Cardiac muscle cell (in vitro differentiated cells and primary cell): ENCODE data around the gene MXD1. TPM values are rescaled to one million over a fixed set of nuclear protein-coding genes. Genes with fewer than 3 reads are reported as not detected.

ENCODE experiments used
- DNase-seq, 2 donors: peaks; one replicate each; pipeline versions ENCODE4 v3.0.0 to v3.0.0-alpha.2; 2010 to 2017; ENCODE audit warnings: low read depth in 1 of 2, low spot score in 1 of 2
- H3K27ac ChIP-seq: fragments of 200-600 bp; sonication (generic); 2 replicates; pipeline ENCODE4 v1.5.1; 2016
- H3K27me3 ChIP-seq: fragments of 200-600 bp; sonication (generic); 2 replicates; pipeline ENCODE4 v1.6.0; 2016; ENCODE audit warnings: control low read depth
- H3K36me3 ChIP-seq: fragments of 200-600 bp; sonication (generic); 2 replicates; pipeline ENCODE4 v1.5.1; 2016; ENCODE audit warnings: control low read depth
- H3K4me1 ChIP-seq: fragments of 200-600 bp; sonication (generic); 2 replicates; pipeline ENCODE4 v1.8.1; 2017; ENCODE audit warnings: low read depth, mild to moderate bottlenecking, mixed run types
- H3K4me3 ChIP-seq: fragments of 200-600 bp; sonication (generic); 2 replicates; pipeline ENCODE4 v1.5.1; 2016; ENCODE audit warnings: mild to moderate bottlenecking
- H3K9me3 ChIP-seq: fragments of 200-600 bp; sonication (generic); 2 replicates; pipeline ENCODE4 v1.5.1; 2017; ENCODE audit warnings: low read depth, mild to moderate bottlenecking, control low read depth
- polyA plus RNA-seq: library from polyadenylated mRNA; unstranded; fragments of >200 nt; fragmentation: Nextera tagmentation; extraction: Ambion mirVana; gene quantifications from 2 replicates; pipeline ENCODE4 v1.2.1, GENCODE V29; 2016
- total RNA-seq: library from RNA; depleted of rRNA; stranded (reverse); fragments of >200 nt; gene quantifications from 2 replicates; pipeline ENCODE4 v1.2.3, GENCODE V29; 2016
- TF ChIP-seq, protein P1 (sequence below): IDR thresholded peaks from 2 replicates; pipeline ENCODE4 v1.5.1; 2012; ENCODE audit warnings: low read depth, mild to moderate bottlenecking, low read length

The MXD1 gene
- total and polyA plus RNA-seq, 2 experiments from 2014 or later, result 3.6 to 6.5 TPM

GRCh38 chr2:69952336-69953115, 37.6 kb downstream of the MXD1 start:
- Histone ChIP-seq H3K36me3 (no peaks in the 10 kb centered on the region), H3K9me3 (no peaks in the 10 kb centered on the region), H3K27ac (no peak overlapping the region), H3K4me1 (no peaks in the 10 kb centered on the region), H3K4me3 (no peak overlapping the region), H3K27me3 (no peaks in the 10 kb centered on the region)
- no peak for DNase-seq
- TF ChIP-seq, protein P1, sequence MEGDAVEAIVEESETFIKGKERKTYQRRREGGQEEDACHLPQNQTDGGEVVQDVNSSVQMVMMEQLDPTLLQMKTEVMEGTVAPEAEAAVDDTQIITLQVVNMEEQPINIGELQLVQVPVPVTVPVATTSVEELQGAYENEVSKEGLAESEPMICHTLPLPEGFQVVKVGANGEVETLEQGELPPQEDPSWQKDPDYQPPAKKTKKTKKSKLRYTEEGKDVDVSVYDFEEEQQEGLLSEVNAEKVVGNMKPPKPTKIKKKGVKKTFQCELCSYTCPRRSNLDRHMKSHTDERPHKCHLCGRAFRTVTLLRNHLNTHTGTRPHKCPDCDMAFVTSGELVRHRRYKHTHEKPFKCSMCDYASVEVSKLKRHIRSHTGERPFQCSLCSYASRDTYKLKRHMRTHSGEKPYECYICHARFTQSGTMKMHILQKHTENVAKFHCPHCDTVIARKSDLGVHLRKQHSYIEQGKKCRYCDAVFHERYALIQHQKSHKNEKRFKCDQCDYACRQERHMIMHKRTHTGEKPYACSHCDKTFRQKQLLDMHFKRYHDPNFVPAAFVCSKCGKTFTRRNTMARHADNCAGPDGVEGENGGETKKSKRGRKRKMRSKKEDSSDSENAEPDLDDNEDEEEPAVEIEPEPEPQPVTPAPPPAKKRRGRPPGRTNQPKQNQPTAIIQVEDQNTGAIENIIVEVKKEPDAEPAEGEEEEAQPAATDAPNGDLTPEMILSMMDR, result no peak

DNA sequence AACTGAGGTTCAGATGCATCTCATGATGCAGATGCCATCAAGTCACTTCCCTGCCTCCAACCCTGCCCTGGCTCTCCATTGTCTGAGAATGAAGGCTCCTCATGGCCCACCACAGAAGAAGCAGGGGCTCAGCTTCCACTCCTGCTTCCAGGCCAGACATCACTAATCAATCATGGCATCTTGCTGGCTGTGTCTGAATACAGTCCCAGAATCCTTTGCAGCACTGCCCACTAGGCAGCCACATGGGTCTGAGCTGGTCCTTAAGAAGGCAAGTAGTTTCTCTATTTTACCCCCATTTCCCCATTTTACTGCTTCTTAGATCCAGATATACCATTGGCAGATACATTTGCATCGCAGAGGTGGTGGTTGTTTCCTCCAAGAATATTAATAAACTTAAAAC, 39.2 kb downstream of the MXD1 start:
- no peaks in the 10 kb centered on the region for H3K9me3 ChIP-seq
- no peak overlapping the region for H3K27ac ChIP-seq
- TF ChIP-seq, protein P1, result no peak
- H3K36me3 ChIP-seq, result no peaks in the 10 kb centered on the region
- no peaks in the 10 kb centered on the region for H3K27me3 ChIP-seq
- no peak for DNase-seq
- no peak overlapping the region for H3K4me3 ChIP-seq
- no peaks in the 10 kb centered on the region for H3K4me1 ChIP-seq

DNA sequence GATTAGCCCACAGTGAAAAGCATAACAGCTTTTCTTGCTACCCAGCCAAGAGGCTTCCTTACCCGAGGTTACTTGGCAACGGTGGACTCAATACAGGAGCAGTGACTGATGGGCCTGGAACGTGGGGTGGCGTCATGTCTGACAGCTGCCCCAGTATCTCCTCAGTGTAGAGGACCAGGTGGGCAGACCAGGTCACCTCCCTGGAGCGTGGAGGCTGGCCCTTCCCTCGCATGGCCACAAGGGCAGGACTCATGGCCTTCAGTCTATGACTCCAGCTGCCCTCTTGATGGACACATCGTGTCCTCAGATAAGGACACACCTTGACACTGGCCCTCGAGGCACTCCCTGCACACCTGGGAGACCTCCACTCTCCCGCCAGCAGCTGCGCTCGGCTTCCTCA, 40.1 kb downstream of the MXD1 start:
- no peak overlapping the region for H3K27ac ChIP-seq
- H3K9me3 ChIP-seq, result no peaks in the 10 kb centered on the region
- TF ChIP-seq, protein P1, result no peak
- no peak overlapping the region for H3K4me3 ChIP-seq
- DNase-seq, result no peak
- H3K36me3 ChIP-seq, result no peaks in the 10 kb centered on the region
- H3K27me3 ChIP-seq, result no peaks in the 10 kb centered on the region
- H3K4me1 ChIP-seq, result no peaks in the 10 kb centered on the region

- H3K27ac ChIP-seq, result no peak overlapping the region
- H3K36me3 ChIP-seq, result no peaks in the 10 kb centered on the region
- DNase-seq, result no peak
- no peaks in the 10 kb centered on the region for H3K27me3 ChIP-seq
- no peak overlapping the region for H3K4me3 ChIP-seq
- TF ChIP-seq, protein P1, result no peak
- no peaks in the 10 kb centered on the region for H3K9me3 ChIP-seq
- H3K4me1 ChIP-seq, result no peaks in the 10 kb centered on the region
Observed at GRCh38 chr2:69956475-69956979, 41.6 kb downstream of the MXD1 start.

DNA sequence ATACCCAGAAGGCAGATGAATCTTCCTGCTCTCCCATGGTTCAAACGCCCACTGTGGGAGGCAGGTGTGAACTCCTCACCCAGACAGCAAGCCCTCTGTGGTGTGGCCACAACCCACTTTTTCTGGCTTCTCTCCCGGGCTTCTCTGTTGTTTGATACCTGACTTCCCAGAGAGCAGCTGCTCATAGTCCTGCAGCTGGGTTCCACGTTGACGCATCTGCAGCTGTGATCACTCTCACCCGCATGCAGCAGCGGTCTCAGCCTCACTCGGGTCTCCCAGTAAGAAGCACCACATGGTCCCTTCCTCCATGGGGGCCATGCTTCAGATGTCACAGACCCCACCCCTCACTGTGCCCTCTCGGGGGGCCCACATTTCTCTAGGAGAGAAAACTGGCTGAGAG, 43.1 kb downstream of the MXD1 start:
- Histone ChIP-seq H3K36me3 (no peaks in the 10 kb centered on the region), H3K27me3 (no peaks in the 10 kb centered on the region), H3K4me3 (no peak overlapping the region), H3K4me1 (no peaks in the 10 kb centered on the region), H3K9me3 (no peaks in the 10 kb centered on the region), H3K27ac (no peak overlapping the region)
- DNase-seq, result no peak
- TF ChIP-seq, protein P1, result no peak
